NB4 (cell line): ENCODE data around the gene LIN54.
A peak's percentile ranks its signal among the peaks of the same experiment; 100 is the strongest.

Source experiments
- DNase-seq: peaks from one replicate; pipeline ENCODE4 v3.0.0; 2010; ENCODE audit warnings: low read depth
- H3K4me3 ChIP-seq: one replicate; pipeline ENCODE4 v1.5.1; 2011; ENCODE audit warnings: mild to moderate bottlenecking, low read depth, low read length, moderate library complexity
- CTCF ChIP-seq: IDR thresholded peaks from one replicate; pipeline ENCODE4 v1.5.1; 2012; ENCODE audit warnings: low read depth, low read length
- MAX ChIP-seq: IDR thresholded peaks from 2 replicates; pipeline ENCODE4 v1.6.1; 2011; ENCODE audit warnings: low read depth, low read length
- MYC ChIP-seq: IDR thresholded peaks from 2 replicates; pipeline ENCODE4 v1.6.1; 2011; ENCODE audit warnings: low read depth, low read length
- POLR2A ChIP-seq: IDR thresholded peaks from 2 replicates; pipeline ENCODE4 v1.6.1; 2011; ENCODE audit warnings: mild to moderate bottlenecking; ENCODE audit not compliant: insufficient read length; ENCODE audit errors: extremely low read depth

The LIN54 gene

GRCh38 chr4:82913305-82913704, 97.3 kb downstream of the LIN54 start:
- H3K4me3 ChIP-seq: no peak overlapping the region
- DNase-seq: no peak
- no peak for TF ChIP-seq CTCF

DNA sequence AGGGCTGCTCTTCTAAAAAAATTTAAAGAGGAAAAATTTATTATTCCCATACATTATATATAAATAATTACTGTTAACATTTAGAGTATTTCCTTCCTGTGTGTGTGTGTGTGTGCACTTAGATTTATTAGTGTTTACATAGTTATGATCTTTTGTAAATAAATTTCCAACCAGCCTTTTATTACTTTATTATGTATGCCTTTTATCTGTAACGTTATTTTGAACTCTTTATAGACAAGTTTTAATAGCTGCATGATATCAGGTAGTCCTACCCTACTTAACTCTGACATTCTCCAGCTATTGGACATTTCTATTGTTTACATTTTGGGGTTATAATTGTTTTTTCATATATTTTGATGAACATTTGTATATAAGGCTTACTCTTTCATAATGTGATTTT, 101.3 kb downstream of the LIN54 start:
- TF ChIP-seq MYC: no peak
- TF ChIP-seq MAX: no peak
- TF ChIP-seq POLR2A: no peak
- no peak for TF ChIP-seq CTCF

DNA sequence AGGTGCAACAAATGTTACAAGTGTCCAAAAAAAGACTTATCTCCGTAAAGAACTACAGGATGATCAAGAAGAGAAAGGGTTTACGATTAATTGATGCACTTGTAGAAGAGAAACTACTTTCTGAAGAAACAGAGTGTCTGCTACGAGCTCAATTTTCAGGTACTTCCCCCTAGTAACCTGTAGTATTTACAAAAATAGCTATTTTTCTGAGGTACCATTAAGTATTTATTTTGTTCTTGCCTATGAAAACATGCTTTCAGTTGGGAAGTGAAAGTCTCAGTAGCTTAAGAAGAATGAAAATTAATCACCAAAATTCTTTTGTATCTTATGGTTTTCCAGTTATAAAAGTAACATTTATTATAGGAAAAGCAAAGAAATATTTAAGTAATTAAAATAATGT, 104.2 kb downstream of the LIN54 start:
- no peak overlapping the region for H3K4me3 ChIP-seq
- no peak for TF ChIP-seq MYC
- TF ChIP-seq CTCF: no peak
- TF ChIP-seq POLR2A: no peak
- no peak for TF ChIP-seq MAX
- DNase-seq: no peak

More for the DNA sequence above, 101.3 kb downstream of the LIN54 start:
- H3K4me3 ChIP-seq: no peak overlapping the region
- DNase-seq: no peak

- peak; percentile 41 for DNase-seq
- TF ChIP-seq MAX (no peak), POLR2A (no peak), CTCF (no peak), MYC (no peak)
- no peak overlapping the region for H3K4me3 ChIP-seq
Measured at GRCh38 chr4:82905205-82905604, 105.4 kb downstream of the LIN54 start.

DNA sequence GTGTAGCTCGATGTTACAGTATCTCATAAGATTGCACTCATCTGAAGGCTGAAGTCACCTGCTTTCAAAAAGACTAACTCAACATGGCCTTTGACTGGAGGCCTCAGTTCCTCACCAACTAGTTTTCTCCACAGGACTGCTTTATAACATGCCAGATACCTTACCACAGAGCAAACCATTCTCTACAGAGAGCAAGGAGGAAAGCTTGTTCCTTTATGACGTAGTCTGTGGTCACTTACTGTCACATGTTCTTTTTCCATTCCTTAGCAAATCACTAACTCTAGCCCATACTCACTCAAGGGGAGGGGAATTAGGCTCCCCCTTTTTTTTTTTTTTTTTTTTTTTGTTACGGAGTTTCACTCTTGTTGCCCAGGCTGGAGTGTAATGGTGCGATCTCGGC, 106.9 kb downstream of the LIN54 start:
- no peak overlapping the region for H3K4me3 ChIP-seq
- DNase-seq: peak; percentile 43
- TF ChIP-seq MYC: no peak
- TF ChIP-seq POLR2A: no peak
- TF ChIP-seq MAX: 0 out of 2 replicates have a peak, but pooled peaks have one; percentile 4
- TF ChIP-seq CTCF: no peak

GRCh38 chr4:82901183-82901718, 109.4 kb downstream of the LIN54 start:
- peak overlapping the region; percentile 97 for H3K4me3 ChIP-seq
- DNase-seq: no peak
- TF ChIP-seq CTCF (no peak), POLR2A (no peak), MYC (0 out of 2 replicates have a peak, but pooled peaks have one; percentile 5), MAX (peak; percentile 22; the same call in 1 of the 2 replicates)
